HG03520 (cell line): ENCODE measurements around the gene POLD3.
"Not testable (repeated sequence)": the region's sequence is repeated elsewhere in the genome, so short reads cannot be mapped to it uniquely, and the experiment has no call there.

Experiments used
- ATAC-seq: cut with Tn5 transposase; IDR thresholded peaks from one replicate; pipeline ENCODE4 v1.9.1; 2021; ENCODE audit warnings: mild to moderate bottlenecking, moderate library complexity; ENCODE audit not compliant: unreplicated experiment

Gene POLD3

GRCh38 chr11:74633406-74634393 lies 41.3 kb downstream of the POLD3 start:
- no peak for ATAC-seq

- ATAC-seq = no peak
Measured at GRCh38 chr11:74634537-74634936, 42.2 kb downstream of the POLD3 start.

- no peak for ATAC-seq
Measured at GRCh38 chr11:74636630-74637184, 44.3 kb downstream of the POLD3 start.

- no peak for ATAC-seq
Measured at GRCh38 chr11:74637700-74638099, 45.3 kb downstream of the POLD3 start.

GRCh38 chr11:74638869-74639268 lies 46.5 kb downstream of the POLD3 start:
- ATAC-seq = no peak

GRCh38 chr11:74639533-74639932 lies 47.2 kb downstream of the POLD3 start:
- ATAC-seq = no peak

GRCh38 chr11:74641289-74641688 lies 48.9 kb downstream of the POLD3 start:
- ATAC-seq = no peak

GRCh38 chr11:74641905-74642304 lies 49.5 kb downstream of the POLD3 start:
- ATAC-seq = no peak

- ATAC-seq = no peak
Measured at GRCh38 chr11:74642912-74643311, 50.5 kb downstream of the POLD3 start.

- no peak for ATAC-seq
Measured at GRCh38 chr11:74644081-74644480, 51.7 kb downstream of the POLD3 start.

- ATAC-seq = no peak
Measured at GRCh38 chr11:74646215-74646614, 53.8 kb downstream of the POLD3 start.

- no peak for ATAC-seq
Measured at GRCh38 chr11:74646954-74647353, 54.6 kb downstream of the POLD3 start.

GRCh38 chr11:74647404-74647803 lies 55.0 kb downstream of the POLD3 start:
- no peak for ATAC-seq

GRCh38 chr11:74647831-74648230 lies 55.4 kb downstream of the POLD3 start:
- ATAC-seq = no peak

- ATAC-seq = no peak
Measured at GRCh38 chr11:74648894-74649293, 56.5 kb downstream of the POLD3 start.

- ATAC-seq = no peak
Measured at GRCh38 chr11:74650498-74650897, 58.1 kb downstream of the POLD3 start.

GRCh38 chr11:74654976-74655375 lies 62.6 kb downstream of the POLD3 start:
- no peak for ATAC-seq

GRCh38 chr11:74659124-74659523 lies 66.7 kb downstream of the POLD3 start:
- not testable (repeated sequence) for ATAC-seq

- ATAC-seq = no peak
Measured at GRCh38 chr11:74662487-74663103, 70.2 kb downstream of the POLD3 start.

GRCh38 chr11:74663315-74663714 lies 70.9 kb downstream of the POLD3 start:
- no peak for ATAC-seq

GRCh38 chr11:74669211-74670160 lies 77.1 kb downstream of the POLD3 start:
- no peak for ATAC-seq
